ENCODE measurements around the gene NGEF.

The NGEF gene

DNA sequence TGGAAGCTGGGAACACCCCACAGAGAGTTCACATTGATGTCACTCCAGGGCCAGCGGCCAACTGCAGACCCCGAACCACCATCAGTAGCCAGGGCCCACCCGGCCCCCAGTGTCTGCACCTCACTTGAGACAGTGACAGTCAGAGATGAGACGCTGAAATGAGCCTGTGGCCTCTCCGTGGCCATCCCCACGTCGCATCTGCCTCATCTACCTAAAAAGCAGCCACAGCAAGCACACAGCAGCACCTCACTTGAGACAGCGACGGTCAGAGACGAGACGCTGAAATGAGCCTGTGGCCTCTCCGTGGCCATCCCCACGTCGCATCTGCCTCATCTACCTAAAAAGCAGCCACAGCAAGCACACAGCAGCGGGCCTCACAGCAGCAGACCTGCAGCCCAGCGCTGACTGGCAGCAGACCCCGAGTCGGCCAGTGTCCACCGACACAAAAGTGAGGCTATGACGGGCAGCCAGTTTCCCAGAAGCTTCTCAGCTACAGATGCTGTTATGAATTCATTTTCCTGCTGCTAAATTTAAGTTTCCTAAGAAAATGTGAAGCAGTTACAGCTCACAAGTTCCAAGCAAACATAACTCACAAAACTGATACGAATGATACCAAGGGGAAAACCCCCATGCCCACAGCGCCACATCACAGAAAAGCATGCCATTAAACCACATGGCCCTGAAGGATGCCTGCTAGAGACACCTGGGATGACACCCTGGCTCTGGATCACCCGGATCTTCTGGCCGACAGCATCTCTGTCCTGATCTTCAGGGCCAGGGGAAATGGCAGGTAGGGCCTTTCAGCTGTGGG is 115.3 kb downstream of the NGEF start:
- DNase-seq (ENCODE audit: low read depth): no peak

DNA sequence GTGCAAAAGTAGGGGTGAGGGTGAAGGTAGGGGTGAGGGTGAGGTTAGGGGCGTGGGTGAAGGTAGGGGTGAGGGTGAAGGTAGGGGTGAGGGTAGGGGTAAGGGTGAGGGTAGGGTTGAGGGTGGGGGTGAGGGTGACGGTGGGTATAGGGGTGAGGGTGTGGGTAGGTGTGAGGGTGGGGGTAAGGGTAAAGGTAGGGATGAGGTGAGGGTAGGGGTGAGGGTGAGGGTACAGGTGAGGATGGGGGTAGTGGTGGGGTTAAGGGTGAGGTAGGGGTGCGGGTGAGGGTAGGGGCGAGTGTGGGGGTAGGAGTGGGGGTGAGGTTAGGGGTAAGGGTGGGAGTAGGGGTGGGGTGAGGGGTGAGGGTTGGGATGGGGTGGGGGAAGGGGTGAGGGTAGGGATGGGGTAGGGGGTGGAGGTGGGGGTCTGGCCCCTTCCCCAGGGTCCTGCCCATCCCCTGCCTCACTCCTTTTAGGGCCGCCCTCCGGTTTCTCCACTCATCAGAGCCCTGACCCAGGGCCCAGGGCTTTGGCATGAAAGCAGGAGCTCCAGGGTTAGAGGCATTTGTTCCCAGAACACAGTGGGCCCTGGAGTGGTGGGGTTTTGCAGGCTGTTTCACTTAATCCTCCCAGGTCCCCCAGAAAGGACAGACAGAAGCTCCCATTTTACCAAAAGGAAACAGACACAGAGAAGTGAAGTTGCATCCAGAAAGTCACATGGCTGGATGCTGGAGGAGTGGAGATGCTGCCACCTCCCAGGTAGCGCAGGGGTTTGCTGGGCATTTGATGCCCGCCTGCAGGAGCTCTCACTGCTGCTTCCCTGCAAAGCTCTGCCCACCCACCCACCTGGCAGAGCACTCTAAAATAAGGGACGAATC is 116.1 kb downstream of the NGEF start:
- DNase-seq (ENCODE audit: low read depth): no peak

DNA sequence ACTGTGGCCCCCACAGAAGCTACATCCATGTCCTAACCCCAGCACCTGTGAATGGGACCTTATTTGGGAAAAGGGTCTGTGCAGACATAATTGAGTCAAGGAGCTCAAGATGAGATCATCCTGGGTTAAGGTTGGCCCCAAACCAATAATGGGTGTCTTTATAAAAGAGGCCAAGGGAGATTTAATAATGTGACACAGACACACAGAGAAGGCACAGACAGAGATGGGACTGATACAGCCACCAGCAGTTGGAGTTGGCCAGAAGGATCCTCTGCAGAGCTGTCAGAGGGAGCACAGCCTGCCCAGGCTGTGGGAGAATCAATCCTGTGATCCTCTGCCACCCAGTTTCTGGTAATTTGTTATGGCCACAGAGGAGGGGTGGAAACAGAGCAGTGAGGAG is 116.9 kb downstream of the NGEF start:
- no peak for DNase-seq (ENCODE audit: low read depth)

DNA sequence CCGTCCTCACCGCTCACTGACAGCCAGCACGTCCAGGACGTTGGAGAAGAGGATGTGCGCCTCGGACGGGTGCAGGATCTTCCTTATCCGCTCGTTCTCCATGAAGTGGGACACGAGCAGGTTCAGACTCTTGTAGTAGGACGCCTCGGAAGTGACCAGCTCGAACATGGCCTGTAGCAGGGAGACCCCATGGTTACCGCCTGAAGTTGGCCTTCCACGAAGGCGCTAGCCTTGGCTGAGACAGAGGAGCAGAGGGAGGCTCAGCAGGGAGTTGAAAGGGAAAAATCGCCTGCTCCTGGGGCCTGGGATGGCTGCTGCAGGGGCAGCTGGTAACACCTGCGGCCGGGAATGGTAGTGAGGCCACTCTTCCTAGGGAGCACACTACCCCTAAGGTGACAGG is 118.3 kb downstream of the NGEF start:
- no peak for DNase-seq (ENCODE audit: low read depth)

DNA sequence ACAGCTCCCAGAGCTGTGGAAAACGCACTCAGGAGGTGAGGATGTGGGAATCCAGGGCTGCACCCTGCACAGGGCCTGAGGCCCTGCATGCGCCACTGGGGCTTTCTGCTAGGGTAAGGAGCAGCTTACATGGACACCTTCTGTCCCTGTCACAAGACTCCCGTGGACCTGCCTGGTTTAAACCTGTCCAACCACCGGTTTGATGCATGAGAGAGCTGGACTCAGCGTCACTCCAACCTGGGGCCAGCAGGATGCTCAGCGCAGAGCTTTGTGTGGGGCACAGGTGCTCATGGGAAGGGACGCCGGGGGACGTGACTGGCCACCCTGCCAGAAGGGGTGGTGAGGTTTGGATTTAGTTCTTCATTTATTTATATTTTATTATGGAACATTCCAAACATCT is 118.8 kb downstream of the NGEF start:
- DNase-seq (ENCODE audit: low read depth): no peak

DNA sequence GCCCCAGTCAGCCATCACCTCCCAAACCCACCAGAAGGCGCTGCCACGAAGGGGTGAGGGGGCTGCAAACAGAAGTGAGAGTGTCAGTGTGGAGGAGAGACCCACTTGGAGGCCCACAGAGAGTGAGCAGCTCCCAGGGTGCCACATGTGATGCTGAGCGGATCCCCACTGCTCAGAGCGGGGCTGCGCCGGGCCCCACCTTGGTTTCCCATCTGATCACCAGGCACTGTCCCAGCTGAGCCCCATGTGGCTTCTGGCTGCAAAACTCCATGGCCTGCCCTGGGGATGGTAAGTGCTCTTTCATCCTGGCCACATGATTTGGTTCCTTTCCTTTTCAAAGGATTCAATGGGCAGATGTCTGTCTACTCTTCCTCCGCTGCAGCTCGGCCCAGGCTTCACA is 119.2 kb downstream of the NGEF start:
- DNase-seq (ENCODE audit: low read depth): no peak

DNA sequence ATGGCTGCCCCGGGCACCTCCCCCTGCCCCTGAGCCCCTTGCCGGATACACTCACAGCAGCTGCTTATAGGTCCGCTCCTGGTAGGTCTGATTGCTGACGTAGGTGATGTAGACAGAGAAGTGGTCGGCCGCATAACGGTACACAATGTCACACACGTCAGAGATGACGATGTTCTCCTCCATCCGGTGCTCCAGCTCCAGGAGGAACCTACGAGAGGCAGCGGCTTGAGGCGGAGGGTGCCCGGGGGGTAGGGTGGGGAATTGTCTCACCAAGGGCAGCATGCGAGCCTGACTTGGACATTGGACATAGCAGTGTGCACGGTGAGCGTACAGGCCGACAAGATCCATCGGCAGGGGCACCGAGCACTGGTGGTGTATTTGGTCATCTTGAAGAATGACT is 120.2 kb downstream of the NGEF start:
- no peak for DNase-seq (ENCODE audit: low read depth)

DNA sequence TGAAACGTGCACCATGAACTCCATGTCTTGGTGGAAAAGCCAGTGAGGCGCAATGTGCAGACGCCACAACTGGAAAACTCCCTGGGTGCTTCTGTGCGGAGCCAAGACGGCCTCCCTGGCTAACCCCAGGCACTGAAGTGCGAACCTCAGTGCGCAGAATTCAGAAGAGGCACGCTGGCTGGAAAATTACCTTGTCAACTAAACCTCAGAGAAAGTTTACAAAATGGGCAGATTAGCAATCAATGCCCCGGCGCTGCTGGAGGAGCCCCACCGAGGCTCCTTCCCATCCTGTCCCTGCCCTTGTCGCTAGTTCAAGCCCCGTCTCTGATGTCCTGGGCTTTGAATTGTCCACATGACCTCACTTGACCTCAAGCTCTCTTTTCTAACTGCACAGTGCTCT is 120.8 kb downstream of the NGEF start:
- no peak for DNase-seq (ENCODE audit: low read depth)

DNA sequence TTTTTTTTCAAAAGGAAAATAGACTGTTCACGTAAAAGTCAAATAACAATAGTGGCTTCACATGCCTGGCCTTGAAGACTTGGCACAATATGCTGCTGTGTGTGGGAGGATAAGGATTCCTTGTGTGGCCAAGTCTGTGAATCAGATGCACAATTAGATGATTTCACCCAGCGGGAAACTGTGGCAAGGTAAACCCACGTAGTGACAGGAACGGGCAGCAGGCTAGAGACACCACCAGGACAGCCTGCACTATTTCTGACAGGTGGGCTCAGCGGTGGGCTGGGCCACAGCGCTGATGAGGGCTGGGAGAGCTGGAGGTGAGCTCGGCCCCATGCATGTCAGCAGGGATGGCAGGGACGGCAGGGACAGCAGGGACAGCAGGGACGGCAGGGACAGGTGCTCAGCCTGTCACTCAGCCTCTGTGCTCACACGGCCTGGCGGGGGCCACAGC is 121.4 kb downstream of the NGEF start:
- no peak for DNase-seq (ENCODE audit: low read depth)

DNA sequence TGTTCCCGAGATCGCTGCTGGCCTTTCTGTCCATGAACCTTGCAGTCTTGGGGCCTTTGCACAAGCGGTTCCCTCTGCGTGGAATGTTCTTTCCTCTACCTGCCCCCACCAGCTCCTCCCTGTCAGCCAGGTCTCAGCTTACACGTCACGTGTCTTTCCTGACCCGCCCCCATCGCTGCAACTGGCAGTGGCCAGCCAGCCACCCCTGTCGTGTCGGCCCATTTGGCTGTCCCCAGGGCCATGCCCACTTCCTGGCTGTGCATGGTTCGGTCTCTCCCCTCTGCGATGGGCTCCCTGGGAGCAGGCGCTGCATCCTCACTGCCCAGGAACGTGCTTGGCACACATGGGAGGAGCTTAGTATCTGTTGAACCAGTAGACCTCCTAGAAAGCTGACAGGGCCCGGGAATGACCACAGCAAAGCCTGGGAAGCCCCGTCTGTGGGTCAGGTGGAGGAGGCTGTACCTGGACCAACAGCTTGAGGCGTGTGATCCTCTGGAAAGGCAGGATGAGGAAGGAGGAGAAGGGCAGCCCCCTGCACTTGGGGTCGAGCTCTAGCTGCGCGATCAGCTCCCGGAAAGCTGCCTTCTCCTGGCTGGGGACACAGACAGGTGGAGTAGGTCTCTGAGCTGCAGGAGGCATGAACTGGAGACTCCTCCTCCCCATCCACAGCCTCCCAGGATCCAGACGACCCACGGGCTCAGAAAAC is 122.0 kb downstream of the NGEF start:
- no peak for DNase-seq (ENCODE audit: low read depth)

DNA sequence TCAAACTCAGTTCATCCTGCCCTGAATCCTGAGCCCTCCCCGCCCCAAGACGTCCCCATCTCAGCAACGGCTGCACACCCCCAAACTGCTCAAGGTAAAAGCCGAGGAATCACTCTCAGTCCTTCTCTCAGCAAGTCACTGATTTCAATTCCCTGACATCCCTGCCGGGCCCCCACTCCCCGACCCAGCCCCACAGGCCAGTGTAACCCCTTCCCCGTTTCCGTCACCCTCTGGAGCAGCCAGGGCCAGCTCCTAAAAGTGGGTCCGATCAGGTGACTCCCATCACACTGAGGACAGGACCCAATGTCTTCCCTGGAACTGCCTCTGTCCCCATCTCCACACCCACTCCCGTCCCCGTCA is 122.5 kb downstream of the NGEF start:
- DNase-seq (ENCODE audit: low read depth): no peak

DNA sequence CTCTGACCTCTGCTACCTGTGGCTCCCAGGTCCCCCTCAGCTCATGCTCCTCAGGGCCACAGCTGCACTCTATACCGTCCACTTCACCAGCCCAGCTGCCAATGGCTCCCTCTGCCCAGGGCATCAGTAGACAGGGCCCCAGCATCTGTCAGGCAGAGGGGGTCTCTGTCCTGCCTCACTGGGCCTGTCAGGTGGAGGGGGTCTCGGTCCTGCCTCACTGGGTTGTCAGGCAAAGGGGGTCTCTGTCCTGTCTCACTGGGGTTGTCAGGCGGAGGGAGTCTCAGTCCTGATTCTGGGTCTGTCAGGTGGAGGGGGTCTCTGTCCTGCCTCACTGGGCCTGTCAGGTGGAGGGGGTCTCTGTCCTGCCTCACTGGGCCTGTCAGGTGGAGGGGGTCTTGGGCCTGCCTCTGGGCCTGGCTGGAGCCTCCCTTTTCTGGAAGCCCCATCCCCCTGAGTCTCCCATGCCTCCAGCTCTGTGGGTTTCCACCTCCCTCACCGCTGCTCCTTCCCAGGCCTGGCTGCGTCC is 123.1 kb downstream of the NGEF start:
- DNase-seq (ENCODE audit: low read depth): no peak

DNA sequence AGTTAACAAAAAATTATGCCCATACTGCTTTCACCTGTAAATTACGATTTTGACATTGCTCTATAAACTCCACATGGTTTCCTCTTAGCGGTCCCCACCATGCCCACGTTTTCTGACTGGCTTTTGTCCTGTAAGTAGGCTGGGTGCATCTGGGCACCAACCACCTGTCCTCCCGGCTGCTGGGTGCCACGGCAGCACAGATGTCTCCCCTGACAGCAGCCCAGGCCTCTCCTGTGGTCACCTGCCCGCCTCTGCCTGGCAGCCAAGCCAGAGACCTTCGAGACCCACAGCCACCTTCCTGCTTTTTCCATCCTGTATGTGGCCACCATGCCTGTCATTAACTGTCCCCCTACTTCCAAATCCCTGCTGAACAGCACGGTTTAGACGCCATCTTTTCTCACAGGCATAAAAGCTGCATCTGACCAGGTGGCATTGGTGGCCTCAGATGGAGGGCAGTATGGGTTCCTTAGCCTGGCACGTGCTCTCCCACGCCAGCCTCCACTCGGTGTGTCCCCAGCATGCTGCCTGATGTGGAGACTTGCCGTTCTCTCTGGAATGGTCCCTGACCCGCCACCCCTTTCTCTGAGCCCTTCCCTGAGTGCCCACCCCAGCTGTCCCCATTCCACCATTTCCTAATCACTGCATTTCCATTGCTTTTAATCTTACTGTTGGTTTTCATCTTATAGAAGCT is 124.1 kb downstream of the NGEF start:
- DNase-seq (ENCODE audit: low read depth): no peak

DNA sequence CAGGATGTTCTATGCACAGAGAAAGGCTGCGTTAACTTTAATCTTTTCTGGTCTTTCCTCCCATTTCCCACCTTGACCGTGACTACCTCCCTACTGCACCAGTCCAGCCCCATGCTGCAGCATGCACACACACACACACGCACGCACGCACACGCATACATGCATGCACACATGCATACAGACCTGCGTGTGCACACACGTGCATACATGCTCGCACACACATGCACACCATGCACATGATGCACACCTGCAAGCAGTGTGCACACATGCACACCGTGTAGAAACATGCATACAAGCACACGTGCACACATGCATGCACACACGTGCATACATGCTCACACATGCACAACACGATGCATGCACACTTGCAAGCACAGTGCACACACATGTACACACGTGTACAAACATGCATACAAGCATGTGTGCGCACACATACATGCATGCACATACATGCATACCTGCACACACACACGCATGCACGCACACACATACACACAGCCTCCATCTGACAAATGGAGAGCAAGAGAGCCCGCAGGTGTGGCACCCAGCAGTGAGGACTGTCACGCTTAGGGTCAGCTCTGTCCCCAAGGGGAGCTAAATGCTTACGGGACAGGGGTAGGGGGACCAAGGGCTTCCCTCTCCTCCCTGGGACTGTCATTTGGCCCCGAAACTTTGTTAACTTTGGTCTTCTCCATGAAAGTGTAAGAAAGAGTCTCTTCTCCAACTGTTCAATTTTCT is 124.8 kb downstream of the NGEF start:
- no peak for DNase-seq (ENCODE audit: low read depth)

DNA sequence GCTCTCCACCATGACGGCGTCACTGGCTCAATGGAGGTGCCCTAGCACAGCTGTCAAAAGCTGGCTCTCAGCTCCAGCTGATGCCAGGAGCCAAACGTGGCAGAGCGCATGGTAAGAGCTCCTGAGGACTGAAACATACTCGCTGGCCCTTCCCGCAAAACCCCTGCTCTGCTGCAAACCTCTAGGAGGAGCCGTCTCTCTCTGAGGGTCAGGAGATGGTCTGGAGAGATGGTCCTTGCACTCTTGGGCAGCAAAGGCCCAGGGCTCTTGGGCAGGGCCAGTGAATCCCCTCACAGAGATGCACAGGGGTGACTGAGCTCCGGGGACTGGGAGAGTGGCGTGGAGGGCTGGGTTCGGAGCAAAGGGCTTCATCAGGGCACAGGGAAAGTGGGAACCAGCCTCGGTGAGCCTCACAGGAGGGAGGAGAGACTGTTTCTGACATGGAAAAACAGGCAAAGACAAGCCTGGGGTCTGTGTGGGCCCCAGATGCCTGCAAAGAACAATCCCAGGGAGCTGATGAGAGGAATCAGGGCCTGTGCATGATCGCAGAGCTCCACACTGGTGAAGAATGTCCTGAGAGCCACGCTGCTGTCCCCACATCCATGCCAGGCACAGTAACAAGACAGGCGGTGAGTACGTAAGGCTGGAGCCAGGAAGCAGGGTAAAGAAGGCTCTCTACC is 125.7 kb downstream of the NGEF start:
- DNase-seq (ENCODE audit: low read depth): no peak

DNA sequence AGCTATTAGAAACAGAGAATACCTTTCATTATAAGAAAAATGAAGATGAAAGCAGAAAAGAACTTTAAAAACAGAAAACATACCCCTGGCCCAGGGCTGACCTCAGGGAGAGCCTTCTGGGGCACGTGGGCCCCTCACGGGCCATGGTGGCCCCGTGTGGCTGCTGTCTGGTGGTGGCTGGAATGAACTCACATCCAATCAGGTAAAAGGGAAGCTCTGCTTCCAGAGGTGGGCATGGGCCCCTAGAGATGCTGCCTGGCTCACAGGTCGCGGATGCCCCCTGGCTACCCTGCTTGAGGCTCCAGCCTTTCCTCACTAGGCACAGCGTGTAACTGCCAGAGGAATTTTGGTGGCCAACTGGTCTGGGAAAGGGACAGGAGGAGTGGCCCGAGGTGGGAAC is 126.4 kb downstream of the NGEF start:
- DNase-seq (ENCODE audit: low read depth): no peak

DNA sequence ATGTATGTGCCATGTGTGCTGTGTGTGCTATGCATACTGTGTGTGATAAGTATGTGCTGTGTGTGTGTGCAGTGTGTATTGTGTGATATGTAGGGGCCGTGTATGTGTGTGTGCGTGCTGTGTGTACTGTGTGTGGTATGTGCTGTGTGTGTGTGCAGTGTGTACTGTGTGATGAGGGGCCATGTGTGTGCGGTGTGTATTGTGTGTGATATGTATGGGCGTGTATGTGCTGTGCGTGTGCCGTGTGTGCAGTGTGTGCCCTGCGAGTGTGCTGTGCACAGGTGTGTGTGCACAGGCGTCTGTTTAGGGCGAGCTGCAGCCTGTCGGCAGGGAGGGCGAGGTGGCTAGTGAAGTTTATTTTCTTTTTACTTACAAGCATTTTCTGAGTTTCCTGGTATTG is 126.9 kb downstream of the NGEF start:
- no peak for DNase-seq (ENCODE audit: low read depth)

DNA sequence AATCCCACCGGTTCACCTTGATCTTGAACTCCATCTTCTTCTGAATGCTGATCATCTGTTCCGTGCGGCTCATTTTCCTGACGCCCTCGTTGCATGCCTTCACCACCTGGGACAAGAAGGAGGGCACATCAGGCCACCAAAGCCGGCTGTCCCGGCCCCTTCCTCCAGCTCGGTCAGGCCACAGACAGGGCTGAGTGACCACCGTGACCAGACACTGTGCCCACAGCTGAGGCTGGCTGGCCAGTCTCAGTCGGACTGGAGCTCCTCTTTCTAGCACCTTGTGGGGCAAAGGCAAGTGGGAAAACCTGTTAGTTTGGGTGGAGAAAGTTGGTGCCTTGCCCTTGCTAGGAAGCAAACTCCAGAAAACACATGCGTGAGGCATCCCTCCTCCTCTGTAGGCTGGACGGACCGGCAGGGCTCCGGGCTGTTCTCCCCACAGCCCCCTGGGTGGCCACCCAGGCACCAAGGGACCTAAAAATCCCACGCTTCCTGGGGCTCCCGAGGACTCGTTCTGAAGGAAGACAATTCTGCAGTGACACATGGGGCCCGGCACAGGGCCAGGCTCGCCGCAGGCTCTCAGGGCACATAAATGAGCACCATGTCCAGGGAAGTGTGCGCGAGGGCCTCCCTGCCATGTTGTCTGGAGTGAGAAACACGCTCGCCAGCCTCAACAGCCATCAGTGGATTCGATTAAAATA is 127.6 kb downstream of the NGEF start:
- DNase-seq (ENCODE audit: low read depth): no peak

DNA sequence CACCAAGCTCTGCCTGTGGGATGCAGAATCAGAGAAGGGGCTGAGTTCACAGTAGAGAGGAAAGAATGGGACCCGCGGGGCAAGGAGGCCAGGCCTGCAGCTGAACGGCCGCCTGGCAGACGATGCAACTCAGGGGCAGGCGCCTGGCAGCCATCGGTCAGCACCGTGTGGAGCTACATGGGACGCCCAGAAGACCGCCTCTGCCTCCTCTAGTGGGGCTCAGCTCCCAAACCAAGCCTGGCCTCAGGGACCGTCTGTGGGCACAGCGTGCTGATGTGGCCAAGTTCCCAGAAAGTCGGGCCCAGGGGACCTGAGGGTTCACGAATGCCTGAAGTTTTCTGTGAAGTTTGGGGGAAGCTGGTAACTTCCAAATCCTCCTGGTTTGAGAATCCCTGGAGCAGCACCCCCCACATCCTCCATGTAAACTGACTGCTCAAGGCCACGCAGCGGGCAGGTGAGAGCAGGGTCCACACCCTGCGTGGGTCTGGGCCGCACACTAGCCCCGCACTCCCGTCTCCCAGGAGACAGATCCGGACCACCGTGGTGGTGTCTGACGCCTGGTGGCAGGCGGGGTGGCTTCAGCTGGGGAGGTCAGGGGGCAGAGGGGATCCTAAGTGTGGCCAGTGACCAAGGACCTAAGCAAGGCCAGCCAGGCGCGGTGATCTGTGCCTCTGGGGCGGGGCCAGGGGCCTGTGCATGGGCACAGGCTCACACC is 128.3 kb downstream of the NGEF start:
- DNase-seq (ENCODE audit: low read depth): no peak

All from activated T-helper 1 cell treated with Interleukin-2 at 50 U/mL for 16 hours (primary cell).